ENCODE measurements around the gene PLA2G4B.

- TF ChIP-seq, protein P1, sequence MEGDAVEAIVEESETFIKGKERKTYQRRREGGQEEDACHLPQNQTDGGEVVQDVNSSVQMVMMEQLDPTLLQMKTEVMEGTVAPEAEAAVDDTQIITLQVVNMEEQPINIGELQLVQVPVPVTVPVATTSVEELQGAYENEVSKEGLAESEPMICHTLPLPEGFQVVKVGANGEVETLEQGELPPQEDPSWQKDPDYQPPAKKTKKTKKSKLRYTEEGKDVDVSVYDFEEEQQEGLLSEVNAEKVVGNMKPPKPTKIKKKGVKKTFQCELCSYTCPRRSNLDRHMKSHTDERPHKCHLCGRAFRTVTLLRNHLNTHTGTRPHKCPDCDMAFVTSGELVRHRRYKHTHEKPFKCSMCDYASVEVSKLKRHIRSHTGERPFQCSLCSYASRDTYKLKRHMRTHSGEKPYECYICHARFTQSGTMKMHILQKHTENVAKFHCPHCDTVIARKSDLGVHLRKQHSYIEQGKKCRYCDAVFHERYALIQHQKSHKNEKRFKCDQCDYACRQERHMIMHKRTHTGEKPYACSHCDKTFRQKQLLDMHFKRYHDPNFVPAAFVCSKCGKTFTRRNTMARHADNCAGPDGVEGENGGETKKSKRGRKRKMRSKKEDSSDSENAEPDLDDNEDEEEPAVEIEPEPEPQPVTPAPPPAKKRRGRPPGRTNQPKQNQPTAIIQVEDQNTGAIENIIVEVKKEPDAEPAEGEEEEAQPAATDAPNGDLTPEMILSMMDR (IDR thresholded peaks at IDR 0.05; ENCODE audit: low read depth, low read length) = no peak
- TF ChIP-seq EZH2phosphoT487 (IDR thresholded peaks at IDR 0.05; ENCODE audit: low read depth) = no peak
Measured at GRCh38 chr15:41848631-41849030, 10.0 kb downstream of the PLA2G4B start.
